GM19324 (cell line): Measurements from ENCODE around the gene ZNF648.
A peak's percentile ranks its signal among the peaks of the same experiment; 100 is the strongest.
"Not testable (repeated sequence)": the region's sequence is repeated elsewhere in the genome, so short reads cannot be mapped to it uniquely, and the experiment has no call there.

Source experiments
- ATAC-seq: cut with Tn5 transposase; IDR thresholded peaks from one replicate; pipeline ENCODE4 v1.9.1; 2021; ENCODE audit warnings: mild to moderate bottlenecking, moderate library complexity; ENCODE audit not compliant: unreplicated experiment, low FRiP score

Gene ZNF648

GRCh38 chr1:182032251-182032650 is 29.3 kb downstream of the ZNF648 start:
- ATAC-seq = no peak

GRCh38 chr1:182029379-182030331 is 31.9 kb downstream of the ZNF648 start:
- peak; percentile 96 for ATAC-seq

- no peak for ATAC-seq
Observed at GRCh38 chr1:182029002-182029378, 32.5 kb downstream of the ZNF648 start.

GRCh38 chr1:182015360-182015759 is 46.2 kb downstream of the ZNF648 start:
- ATAC-seq = no peak

GRCh38 chr1:182010800-182011370 is 50.6 kb downstream of the ZNF648 start:
- ATAC-seq = not testable (repeated sequence)

GRCh38 chr1:182005398-182005797 is 56.1 kb downstream of the ZNF648 start:
- not testable (repeated sequence) for ATAC-seq

- no peak for ATAC-seq
Observed at GRCh38 chr1:182004601-182005000, 56.9 kb downstream of the ZNF648 start.
